ENCODE measurements around the gene ATXN1L.
A peak's percentile ranks its signal among the peaks of the same experiment; 100 is the strongest.
"Not testable (repeated sequence)": the region's sequence is repeated elsewhere in the genome, so short reads cannot be mapped to it uniquely, and the experiment has no call there.

Gene ATXN1L

DNA sequence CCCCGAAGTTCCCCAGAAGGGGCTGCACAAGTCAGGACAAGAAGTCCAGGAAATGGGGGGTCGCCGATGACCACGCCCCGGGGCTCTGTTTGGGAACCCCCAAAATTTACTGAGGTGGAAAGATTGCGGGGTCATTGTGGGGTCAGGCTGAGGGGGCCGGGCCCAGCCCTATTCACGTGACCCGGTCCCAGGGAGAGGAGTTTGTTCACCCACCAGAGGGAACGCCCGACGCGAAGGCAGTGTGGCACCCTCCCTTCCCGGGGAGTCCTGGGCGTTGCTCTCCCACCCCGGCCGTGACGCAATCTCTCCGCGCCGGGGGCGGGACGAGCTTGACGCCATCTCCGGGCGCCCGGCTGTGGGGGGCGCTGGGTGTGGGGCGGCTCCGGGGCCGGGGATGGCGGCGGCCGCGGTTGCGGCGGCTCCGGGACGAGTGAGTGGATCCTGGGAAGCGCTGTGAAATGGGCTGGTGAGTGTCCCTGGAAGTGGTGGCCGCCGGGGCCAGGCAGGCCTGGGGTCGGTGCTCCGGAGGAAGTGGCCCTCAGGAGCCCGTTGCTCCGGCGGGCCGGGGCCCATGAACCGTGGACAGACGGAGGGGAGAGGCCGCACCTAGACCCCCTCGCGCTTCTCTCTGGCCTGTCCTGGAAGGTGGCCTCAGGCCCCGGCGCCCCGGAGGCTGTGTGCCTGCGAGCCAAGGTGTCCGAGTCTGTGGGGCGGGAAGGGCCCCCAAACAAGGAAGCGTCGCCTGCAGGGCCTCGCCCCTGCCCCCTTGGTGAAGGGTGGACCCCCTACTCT is at the start of gene ATXN1L:
TSS of gene ATXN1L (plus strand) at position 338 of the 792 bp plus-strand sequence. CDS start 3,765 bp downstream, outside the sequence.
- DNase-seq = peak; percentile 95

DNA sequence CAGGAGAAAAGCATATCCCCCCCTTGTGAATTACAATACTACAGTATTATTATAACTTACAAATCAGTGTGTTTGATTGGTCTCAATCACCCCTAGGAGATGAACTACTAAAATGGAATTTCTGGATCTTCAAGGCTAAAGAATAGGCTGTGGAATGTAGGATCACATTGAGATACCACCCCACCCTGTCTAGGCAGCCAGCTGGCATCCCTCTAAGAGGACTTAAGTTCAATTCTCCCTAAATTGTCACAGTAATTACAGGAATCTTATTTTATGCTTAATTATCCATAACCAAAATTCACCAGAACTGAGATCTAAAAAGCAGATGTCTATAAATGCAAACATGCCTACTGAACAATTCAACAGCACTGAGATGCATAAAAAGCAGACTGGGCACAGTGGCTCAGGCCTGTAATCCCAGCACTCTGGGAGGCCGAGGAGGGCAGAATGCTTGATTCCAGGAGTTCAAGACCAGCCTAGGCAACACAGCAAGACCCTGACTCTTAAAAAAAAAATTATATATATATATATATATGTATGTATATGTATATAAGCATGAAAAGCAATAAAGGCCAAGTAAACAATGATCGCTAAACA is 49.2 kb upstream of the ATXN1L start:
- DNase-seq = peak; percentile 30

GRCh38 chr16:71803305-71803690 is 42.5 kb upstream of the ATXN1L start:
- DNase-seq = no peak

DNA sequence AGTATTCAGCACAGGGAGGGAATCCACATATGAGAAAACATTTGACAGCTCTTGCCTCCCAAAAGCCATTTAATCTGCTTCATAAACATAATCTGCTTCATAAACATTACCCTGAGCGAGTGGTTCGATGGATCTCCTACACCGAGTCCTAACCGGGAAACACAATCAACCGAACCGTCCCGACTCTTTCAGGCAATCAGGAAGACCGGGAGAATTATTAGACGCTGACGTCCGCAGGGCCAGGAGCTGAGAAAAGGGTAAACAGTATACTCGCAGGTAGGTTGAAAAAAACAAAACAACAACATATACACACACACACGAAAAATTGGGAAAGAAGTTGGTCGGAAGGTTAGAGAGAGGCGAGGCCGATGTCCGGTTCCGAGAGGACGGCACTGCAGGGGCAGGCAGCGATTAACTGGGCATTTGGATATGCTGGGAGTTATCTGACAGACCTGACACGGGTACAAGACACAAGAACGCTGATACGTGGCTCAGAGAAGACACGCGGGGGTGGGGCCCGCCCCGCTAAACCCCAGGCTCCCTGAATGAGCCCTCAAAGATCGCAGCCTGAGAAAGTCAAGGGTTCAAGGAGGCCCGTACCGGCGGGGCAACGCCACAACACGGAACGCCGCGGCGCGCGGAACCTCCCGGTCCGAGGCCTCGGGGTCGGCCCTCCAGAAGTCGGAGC is 37.7 kb upstream of the ATXN1L start:
- peak; percentile 37 for DNase-seq

- DNase-seq = peak; percentile 99
Observed at GRCh38 chr16:71808593-71809459, 37.0 kb upstream of the ATXN1L start, which contains the start of gene AP1G1. Gene AP1G1, minus strand, starts transcription at chr16:71808834. Its CDS starts 19,355 bp downstream, at chr16:71789479.

GRCh38 chr16:71810155-71810530 is 35.6 kb upstream of the ATXN1L start:
- not testable (repeated sequence) for DNase-seq

- peak; percentile 8 for DNase-seq
Observed at GRCh38 chr16:71811261-71811803, 34.4 kb upstream of the ATXN1L start.

DNA sequence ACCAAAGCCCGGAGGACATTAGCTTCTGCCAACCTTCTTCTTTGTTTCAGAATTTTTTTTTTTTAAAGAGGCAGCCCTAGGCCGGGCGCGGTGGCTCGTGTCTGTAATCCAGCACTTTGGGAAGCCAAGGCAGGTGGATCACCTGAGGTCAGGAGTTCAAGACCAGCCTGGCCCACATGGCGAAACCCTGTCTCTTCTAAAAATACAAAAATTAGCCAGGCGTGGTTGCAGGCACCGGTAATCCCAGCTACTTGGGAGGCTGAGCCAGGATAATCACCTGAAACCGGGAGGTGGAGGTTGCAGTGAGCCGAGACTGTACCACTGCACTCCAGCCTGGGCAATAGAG is 28.6 kb upstream of the ATXN1L start:
- not testable (repeated sequence) for DNase-seq

DNA sequence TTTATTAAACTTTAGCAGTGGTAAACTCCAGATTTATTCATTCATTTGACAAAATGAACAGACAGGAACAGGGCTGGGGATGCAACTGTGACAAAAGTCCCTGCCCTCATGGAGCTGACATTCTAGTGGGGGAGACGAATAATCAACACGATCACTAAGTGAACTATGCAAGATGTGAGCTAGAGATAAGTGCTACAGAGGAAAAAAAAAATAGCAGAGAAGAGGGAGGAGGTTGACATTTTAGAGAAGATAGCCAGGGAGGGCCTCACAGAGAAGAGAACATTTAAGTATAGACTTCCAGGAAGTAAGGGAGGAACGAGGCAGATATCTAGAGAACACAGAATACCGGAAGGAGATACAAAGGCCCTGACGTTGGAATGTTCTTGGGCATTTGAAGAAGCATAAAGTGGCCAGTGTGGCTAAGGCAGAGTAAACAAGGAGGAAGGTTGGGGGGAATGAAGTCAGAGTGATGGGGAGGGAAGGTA is 19.2 kb upstream of the ATXN1L start:
- DNase-seq = no peak

DNA sequence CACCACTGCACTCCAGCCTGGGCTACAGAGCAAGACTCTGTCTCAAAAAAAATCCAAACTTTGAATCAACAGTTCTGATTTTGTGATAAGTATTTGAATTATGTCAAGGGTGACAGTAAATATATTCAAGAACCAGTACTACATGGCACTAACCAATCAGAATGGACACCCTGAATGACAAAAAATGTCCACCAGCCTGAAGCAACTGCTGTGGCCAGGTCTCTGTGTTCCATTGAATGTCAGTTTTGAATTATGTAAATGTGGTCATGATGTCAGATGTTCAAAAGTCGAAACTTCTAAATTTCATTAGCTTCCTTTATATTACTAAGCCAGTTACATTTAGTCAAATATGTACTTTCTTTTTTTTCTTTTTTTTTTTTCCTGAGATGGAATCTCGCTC is 15.4 kb upstream of the ATXN1L start:
- no peak for DNase-seq

DNA sequence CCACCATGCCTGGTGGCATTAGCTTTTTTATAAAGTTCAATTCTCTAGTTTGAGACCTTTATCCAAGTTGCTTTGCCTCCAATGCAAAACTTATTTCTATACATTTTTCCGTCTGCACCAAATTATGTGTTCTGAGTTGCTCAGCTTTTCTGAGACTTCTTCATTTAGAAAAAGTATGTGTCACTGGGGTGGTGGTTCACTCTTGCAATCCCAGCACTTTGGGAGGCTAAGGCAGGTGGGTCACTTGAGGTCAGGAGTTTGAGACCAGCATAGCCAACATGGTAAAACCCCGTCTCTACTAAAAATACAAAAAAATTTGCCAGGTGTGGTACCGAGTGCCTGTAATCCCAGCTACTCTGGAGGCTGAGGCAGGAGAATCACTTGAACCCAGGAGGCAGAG is 14.1 kb upstream of the ATXN1L start:
- not testable (repeated sequence) for DNase-seq

GRCh38 chr16:71832112-71832511 is 13.7 kb upstream of the ATXN1L start:
- DNase-seq = not testable (repeated sequence)

DNA sequence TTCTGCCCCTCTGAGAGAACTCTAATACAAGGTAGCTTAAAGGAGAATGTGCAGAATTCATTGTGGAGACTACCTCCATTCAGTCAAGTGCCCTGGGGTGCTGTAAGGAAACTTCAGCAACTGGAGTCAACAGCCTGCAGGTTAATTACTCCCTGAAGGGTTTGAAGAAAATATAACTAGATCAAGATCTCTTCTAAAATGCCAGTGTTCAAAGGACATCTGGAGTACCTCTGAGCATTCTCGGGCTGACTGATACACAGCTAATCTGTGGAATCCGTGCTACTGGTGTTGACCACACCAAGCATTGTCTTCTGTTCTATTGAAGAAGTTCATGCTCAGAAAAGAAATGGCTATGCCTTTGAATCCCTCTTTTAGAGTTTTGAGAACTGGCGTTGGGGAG is 11.5 kb upstream of the ATXN1L start:
- DNase-seq = no peak

DNA sequence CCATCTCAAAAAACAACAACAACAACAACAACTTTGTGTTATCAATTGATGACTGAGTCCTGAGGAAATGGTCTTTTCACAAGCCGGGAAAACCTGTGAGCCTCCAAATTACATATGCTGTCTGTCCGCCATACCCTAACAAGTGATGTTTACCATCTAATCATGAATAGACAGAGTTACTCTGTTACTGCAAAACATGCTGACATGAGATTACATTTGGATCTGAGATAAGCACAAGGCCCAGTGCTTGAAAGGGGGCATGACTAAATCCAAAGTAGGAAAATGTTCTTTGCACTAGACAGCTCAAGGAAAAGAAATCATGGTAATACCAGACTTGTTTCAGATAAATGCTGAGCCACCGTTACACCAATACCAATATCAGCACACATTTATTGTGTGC is 8.6 kb upstream of the ATXN1L start:
- no peak for DNase-seq

DNA sequence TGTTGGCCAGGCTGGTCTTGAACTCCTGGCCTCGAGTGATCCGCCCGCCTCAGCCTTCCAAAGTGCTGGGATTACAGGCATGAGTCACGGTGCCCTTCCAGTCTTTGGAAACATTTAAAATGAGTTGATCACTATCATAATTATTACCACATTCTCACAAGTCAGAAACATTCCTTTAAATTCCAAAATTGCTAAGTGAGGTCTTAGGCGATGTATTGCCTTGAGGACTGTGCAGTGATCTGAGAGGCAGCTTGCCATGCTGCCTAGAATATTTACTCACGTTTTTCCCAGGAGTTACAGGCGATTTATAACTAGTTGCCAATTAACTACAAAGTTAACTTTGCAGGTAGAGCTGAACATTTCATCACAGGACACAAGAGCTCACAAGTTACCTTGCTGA is 5.7 kb upstream of the ATXN1L start:
- DNase-seq = peak; percentile 68

GRCh38 chr16:71843572-71843971 is 2.2 kb upstream of the ATXN1L start:
- DNase-seq = no peak

- DNase-seq = peak; percentile 6
Observed at GRCh38 chr16:71846431-71846830, 655 bp downstream of the ATXN1L start.

GRCh38 chr16:71847096-71847495 is 1.3 kb downstream of the ATXN1L start:
- no peak for DNase-seq

DNA sequence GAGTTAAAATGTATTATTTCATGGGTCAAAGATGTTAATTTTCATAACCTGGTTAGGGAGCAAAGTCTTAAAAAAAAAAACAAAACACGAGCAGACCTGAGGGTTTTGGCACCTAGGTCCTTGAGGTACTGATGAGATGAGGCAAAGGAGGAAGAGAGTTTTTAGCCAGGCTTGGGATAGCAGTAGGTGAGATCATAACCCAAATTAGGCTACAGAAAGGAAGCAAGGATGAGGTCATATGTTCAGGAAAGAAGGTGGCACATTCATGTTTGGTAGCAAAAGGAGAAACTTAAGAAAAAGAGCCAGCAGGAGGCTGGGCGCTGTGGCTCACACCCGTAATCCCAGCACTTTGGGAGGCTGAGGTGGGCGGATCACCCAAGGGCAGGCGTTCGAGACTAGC is 2.8 kb downstream of the ATXN1L start:
- no peak for DNase-seq

GRCh38 chr16:71851746-71852145 is 6.0 kb downstream of the ATXN1L start:
- DNase-seq = no peak

- DNase-seq = no peak
Observed at GRCh38 chr16:71852158-71852557, 6.4 kb downstream of the ATXN1L start.

DNA sequence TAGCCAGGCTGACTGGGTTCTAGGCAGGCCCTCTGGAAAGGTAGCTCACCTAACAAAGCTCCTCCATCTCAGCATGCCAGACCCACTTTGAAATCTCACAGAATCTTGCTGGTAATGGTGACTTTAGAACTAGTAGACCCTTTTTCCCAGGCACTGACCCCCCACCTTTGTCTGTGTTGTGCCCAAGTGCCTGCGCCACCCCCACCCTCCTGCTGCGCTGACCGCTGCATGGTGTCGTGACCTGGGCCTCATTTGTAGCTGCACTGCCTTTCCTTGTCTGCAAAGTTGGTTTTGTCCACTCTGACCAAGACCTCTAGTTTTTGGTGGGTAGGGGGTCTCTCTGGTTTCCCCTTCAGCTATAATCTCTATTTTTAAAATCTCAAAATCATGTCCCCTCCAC is 6.8 kb downstream of the ATXN1L start:
- no peak for DNase-seq

GRCh38 chr16:71853413-71853812 is 7.6 kb downstream of the ATXN1L start:
- no peak for DNase-seq
